ENCODE data around the gene CAMK1D. TPM values are rescaled to one million over a fixed set of nuclear protein-coding genes. Genes with fewer than 3 reads are reported as not detected.

CAMK1D gene
- polyA plus RNA-seq, 3 donors: 2.2 to 9.7 (median 8.4) TPM

GRCh38 chr10:12471135-12471534 lies 121.8 kb downstream of the CAMK1D start:
- H3K27ac ChIP-seq (ENCODE audit: low read depth, low read length): no peak overlapping the region
- WGBS, 3 donors: 40 to 72% (median 72%) methylated on average over 5 of the region's 5 CpGs

- 57 to 91% (median 91%) methylated on average over 6 of the region's 6 CpGs for WGBS, 3 donors
- H3K27ac ChIP-seq (ENCODE audit: low read depth, low read length): no peak overlapping the region
Measured at GRCh38 chr10:12473491-12473890, 124.1 kb downstream of the CAMK1D start.

- no peak overlapping the region for H3K27ac ChIP-seq (ENCODE audit: low read depth, low read length)
- WGBS, 3 donors: 93 to 98% (median 96%) methylated on average over 8 of the region's 8 CpGs
Measured at GRCh38 chr10:12474727-12475412, 125.5 kb downstream of the CAMK1D start.

- 90 to 94% (median 92%) methylated on average over 4 of the region's 4 CpGs for WGBS, 3 donors
- H3K27ac ChIP-seq (ENCODE audit: low read depth, low read length): no peak overlapping the region
Measured at GRCh38 chr10:12476656-12477055, 127.3 kb downstream of the CAMK1D start.

- WGBS, 3 donors: 92 to 95% (median 94%) methylated on average over 12 of the region's 12 CpGs
Measured at GRCh38 chr10:12479437-12479844, 130.1 kb downstream of the CAMK1D start.

GRCh38 chr10:12479924-12480323 lies 130.6 kb downstream of the CAMK1D start:
- no peak overlapping the region for H3K27ac ChIP-seq (ENCODE audit: low read depth, low read length)
- WGBS, 3 donors: 75 to 80% (median 79%) methylated on average over 9 of the region's 9 CpGs

More at GRCh38 chr10:12479437-12479844, 130.1 kb downstream of the CAMK1D start:
- H3K27ac ChIP-seq (ENCODE audit: low read depth, low read length): no peak overlapping the region

- WGBS, 3 donors: 81 to 93% (median 82%) methylated on average over 4 of the region's 4 CpGs
- no peak overlapping the region for H3K27ac ChIP-seq (ENCODE audit: low read depth, low read length)
Measured at GRCh38 chr10:12480440-12480839, 131.1 kb downstream of the CAMK1D start.

- 73 to 91% (median 77%) methylated on average over 4 of the region's 4 CpGs for WGBS, 3 donors
- H3K27ac ChIP-seq (ENCODE audit: low read depth, low read length): no peak overlapping the region
Measured at GRCh38 chr10:12481924-12482323, 132.6 kb downstream of the CAMK1D start.

GRCh38 chr10:12482587-12482986 lies 133.2 kb downstream of the CAMK1D start:
- WGBS, 3 donors: 58 to 84% (median 70%) methylated on average over 12 of the region's 12 CpGs
- H3K27ac ChIP-seq (ENCODE audit: low read depth, low read length): no peak overlapping the region

- WGBS, 3 donors: 78 to 88% (median 81%) methylated on average over 23 to 24 of the region's 24 CpGs
- no peak overlapping the region for H3K27ac ChIP-seq (ENCODE audit: low read depth, low read length)
Measured at GRCh38 chr10:12484002-12484918, 134.9 kb downstream of the CAMK1D start.

GRCh38 chr10:12484941-12485805 lies 135.8 kb downstream of the CAMK1D start:
- 48 to 71% (median 61%) methylated on average over 26 of the region's 26 CpGs for WGBS, 3 donors
- H3K27ac ChIP-seq (ENCODE audit: low read depth, low read length): no peak overlapping the region

GRCh38 chr10:12487366-12487765 lies 138.0 kb downstream of the CAMK1D start:
- WGBS, 3 donors: 76 to 93% (median 91%) methylated on average over 2 of the region's 2 CpGs
- no peak overlapping the region for H3K27ac ChIP-seq (ENCODE audit: low read depth, low read length)

GRCh38 chr10:12488626-12489025 lies 139.3 kb downstream of the CAMK1D start:
- 93 to 97% (median 94%) methylated on average over 16 of the region's 16 CpGs for WGBS, 3 donors
- H3K27ac ChIP-seq (ENCODE audit: low read depth, low read length): no peak overlapping the region

- 24 to 89% (median 82%) methylated on average over 8 of the region's 8 CpGs for WGBS, 3 donors
- H3K27ac ChIP-seq (ENCODE audit: low read depth, low read length): no peak overlapping the region
Measured at GRCh38 chr10:12489357-12489756, 140.0 kb downstream of the CAMK1D start.

GRCh38 chr10:12489806-12490205 lies 140.5 kb downstream of the CAMK1D start:
- 36 to 92% (median 86%) methylated on average over 13 of the region's 13 CpGs for WGBS, 3 donors
- no peak overlapping the region for H3K27ac ChIP-seq (ENCODE audit: low read depth, low read length)

GRCh38 chr10:12490963-12491362 lies 141.6 kb downstream of the CAMK1D start:
- no peak overlapping the region for H3K27ac ChIP-seq (ENCODE audit: low read depth, low read length)
- 87 to 96% (median 94%) methylated on average over 1 of the region's 1 CpG for WGBS, 3 donors

- 73 to 80% (median 79%) methylated on average over 10 of the region's 10 CpGs for WGBS, 3 donors
- H3K27ac ChIP-seq (ENCODE audit: low read depth, low read length): no peak overlapping the region
Measured at GRCh38 chr10:12491491-12491890, 142.1 kb downstream of the CAMK1D start.

- no peak overlapping the region for H3K27ac ChIP-seq (ENCODE audit: low read depth, low read length)
- WGBS, 3 donors: 90 to 98% (median 93%) methylated on average over 8 of the region's 8 CpGs
Measured at GRCh38 chr10:12492016-12492415, 142.7 kb downstream of the CAMK1D start.
